Left hindlimb (tissue), 1 donor: ENCODE data around the gene ST8SIA5.

Experiments used
- DNase-seq: peaks from one replicate; pipeline ENCODE4 v3.0.0-alpha.2; 2018

The ST8SIA5 gene

DNA sequence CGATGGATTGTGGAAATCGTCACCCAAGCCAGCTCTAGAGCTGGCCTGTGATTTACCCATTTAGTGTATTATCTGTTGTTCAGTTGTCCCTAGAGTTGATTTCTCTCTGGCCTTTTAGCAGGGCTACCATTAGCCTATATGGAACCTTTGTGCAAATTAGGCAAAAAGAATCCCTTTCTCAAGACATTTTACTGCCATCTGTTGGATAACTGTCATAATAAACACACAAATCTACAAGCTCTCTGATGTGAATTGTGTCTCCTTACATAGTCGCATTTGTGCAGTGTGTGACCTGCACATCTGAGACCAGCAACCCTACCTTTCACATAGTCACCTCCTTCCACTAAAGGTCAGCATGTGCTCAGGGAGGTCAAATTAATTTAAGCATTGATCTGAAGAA, 133.9 kb downstream of the ST8SIA5 start:
- DNase-seq: no peak

DNA sequence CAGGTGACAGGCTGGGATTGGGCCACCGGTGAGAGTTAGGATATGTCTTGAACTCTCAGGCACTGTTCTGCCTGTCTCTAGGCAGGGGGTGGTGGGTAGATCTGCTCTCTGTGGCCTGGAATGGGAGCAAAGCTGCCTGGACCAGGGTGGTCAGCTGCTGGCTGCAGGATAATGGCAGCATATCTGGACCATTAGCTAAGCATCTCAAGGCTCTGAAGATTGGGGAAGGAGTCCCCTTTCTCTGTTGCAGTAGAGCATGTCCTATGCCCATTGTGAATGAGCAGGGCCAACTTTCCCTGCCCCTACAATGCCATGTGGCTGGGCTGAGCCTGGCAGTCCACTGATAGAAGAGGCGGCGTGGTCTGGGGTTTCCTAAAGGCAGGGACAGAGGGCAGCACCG, 134.4 kb downstream of the ST8SIA5 start:
- DNase-seq: no peak

DNA sequence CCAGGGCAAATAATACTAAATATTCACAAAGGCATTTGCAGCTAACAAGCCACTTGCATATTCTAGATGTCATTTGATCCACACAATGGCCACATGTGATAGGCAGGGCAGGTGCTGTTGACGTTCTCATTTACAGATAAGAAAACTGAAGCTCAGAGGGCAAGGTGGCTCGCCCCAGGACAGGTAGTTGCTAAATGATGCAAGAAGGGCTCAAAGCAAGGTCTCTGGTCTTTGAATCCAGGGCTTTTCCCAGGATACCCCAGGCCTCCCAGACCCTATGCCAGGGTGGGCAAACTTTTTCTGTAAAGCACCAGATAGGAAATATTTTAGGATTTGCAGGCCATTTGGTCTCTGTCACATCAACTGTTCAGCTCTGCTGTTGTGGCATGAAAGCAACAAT, 135.0 kb downstream of the ST8SIA5 start:
- DNase-seq: no peak

DNA sequence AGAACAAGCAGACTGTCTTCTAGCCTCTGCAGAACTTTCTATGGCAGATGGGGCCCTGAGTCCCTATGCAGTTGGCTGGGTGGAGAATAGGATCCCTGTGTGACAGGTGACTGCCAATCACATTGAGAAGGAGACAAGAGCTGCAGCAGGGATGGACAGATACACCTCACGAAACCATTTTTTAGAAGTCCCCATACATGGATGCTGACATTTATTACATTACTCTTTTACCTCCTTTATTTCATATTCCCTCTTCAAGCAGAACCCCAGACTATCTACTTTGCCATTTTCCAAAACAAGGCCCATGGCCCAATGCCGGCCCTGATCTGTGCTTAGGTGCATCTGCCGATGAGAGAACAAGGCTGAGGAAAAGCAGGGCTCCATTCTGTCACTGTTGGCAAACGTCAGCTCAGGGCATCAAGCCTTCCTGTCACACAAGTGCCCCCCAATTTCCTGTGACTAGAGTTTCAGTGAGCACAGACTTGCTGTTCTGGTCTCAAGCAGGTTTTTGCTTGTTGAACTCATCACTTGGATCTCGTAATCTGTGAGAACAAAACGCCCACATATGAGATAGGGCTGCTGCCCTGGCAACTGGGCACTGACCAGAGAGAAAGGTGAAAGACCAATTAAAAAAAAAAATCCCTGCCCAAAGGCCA, 135.6 kb downstream of the ST8SIA5 start:
- no peak for DNase-seq

DNA sequence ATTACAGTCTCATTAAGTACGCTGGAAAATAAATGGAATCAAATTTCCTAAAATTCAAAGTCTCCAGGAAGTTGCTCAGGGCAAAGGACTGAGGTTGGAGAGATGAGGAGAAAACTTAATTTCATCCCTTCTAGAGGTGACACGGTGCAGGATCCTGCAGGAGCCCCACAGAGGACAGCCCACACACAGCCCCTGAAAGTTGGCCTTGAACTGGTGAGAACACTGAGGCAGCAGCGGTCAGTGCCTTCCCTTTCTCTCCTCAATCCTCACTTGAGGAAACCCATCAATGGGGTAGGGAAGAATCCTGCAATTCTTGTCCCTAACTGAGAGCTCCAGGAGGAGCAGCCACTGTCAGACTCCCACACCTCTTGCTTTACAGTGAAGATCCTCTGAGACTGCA, 137.3 kb downstream of the ST8SIA5 start:
- no peak for DNase-seq
